ENCODE results near the gene MCF2L2.

Gene MCF2L2

DNA sequence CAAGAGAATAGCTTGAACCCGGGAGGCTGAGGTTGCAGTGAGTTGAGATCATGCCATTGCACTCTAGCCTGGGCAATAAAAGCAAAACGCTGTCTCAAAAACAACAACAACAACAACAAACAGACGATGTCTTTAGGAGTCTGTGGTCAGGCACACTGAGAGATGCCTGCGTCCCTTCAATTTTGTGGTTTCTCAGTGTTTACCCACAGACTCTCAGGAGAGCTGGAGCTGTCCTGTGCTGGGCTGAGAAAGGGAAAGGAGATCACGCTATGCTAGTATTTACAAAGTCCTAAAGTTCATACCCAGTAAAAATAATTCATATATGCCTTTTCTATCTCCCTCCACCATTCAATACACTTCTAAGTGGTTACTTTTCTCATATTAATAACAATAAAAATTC is 272.2 kb downstream of the MCF2L2 start:
- DNase-seq: no peak

DNA sequence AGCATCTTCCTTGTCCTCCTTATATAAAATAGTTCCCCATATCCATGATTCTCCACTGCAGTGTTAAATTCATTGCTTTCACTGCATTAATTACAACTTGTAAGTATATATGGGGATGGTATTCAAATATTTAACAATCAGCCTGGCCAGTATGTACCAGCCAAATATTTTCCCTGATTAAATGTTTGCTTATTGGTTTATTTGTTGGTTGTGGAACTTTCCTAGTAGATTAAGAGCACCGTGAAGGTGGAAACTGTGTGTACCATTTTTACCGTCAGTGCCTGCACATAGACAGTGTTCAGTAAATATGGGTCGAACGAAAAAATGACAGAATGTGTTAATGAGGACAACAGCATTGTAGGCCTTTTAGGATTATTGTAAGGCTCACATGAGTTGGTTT is 272.9 kb downstream of the MCF2L2 start:
- no peak for DNase-seq

DNA sequence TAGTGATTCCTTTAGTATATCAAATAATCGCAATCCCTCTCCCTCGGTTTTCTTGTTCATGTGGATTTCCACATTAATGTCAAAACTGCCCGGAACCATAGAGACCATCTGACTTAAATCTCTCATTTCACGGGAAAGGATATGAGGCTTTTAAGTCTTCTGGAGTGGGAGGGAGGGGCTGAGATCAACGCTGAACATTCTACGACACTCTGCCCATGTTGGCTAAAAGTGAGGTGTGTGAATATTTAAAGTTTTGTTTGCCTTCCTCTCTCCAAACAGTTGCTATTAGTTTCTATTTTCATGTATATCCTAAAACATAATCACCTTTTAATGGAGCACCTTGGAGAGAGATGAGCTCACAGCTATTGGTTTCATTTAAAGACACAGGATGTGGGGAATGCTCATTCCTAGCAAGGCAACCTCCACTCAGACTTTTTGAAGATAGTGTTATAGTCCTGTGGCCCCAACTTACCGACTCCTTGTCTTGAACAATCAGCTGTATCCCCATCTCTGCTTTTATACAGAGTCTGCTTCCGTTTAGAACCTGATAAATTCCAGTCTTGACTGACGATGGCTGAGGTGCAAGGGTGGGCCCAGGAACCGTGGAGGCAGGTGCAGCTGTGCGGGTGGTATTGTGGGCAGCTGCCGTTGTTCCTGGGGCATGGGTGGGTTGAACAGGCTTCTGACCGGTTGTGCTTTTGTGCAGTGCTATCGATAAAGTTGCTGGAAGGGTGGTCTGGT is 275.0 kb downstream of the MCF2L2 start:
- no peak for DNase-seq

DNA sequence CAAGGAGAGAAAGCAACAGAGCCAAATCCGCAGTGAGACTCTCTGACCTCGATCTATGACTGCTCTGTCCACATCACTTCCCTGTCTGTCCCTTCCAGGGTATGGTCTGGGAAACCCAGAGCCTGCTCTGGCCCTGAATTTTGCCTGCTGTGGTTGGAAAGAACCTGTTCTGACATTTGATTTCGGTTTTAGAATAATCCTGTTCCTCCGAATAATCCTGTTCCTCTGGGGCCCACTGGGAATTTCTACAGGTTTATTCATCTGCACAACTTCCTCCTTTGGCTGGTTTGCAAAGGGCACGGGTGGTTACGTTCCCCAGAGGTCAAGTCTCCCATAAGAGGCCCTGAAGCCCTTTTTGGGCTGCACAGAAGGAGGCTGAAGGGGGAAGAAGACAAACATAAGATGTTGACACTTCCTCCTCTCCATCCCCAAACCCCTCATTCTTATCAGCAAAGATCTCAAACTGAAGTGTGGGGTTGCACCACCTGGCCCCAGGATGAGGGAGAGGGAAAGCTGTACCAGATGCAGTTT is 276.5 kb downstream of the MCF2L2 start:
- DNase-seq: no peak

DNA sequence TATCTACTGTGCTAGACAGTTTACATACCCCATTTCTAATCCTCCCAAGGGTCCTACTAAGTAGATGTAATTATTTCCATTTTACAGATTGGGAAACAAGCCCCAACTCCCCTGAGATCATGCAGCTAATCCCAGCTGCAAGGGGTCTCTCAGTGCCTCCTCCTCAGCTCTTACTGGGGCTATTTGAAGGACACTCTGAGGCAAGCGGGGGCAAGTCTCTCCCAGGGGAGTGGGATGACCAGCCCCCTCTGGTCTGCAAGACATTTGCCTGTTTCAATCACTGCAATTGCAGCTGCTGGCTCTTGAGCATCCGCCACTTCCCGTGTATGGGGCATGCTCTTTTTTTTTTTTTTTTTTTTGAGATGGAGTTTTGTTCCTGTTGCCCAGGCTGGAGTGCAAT is 277.3 kb downstream of the MCF2L2 start:
- no peak for DNase-seq

DNA sequence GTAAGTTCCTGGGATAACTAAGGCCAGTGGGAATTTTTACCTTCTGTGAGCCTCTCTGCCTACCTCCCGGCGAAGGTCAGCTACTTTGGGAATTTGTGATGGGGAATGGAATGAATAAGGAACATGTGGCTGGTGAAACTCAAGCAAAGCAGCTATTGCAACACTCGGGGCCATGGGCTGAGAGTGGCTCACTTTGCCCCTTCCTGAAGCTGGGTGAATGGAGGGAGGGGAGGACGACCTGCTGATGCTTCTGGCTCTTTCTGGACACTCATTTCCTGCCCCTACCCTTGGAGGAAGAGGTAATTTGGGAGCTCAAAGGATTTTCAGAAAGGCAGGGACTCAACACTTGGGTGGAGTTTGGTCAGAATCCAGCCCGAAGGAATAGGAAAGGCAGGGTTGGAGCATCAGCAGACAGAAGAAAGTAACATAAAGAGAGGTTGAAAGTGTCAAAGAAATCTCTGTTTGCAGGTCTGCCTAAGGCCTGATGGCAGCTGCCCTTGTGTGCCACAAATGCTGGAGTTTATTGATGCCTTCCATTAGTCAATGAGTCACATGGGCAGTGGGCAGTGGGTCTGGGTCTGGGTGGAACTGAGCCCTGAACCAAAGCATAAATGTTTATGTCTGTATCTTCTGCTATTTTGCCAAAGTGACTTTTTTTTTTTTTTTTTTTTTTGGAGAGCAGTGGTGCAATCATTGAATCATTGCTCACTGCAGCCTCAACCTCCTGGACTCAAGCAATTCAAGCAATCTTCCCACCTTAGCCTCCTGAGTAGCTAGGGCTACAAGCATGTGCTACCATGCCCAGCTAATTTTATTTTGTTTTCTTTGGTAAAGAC is 278.3 kb downstream of the MCF2L2 start:
- DNase-seq: no peak

DNA sequence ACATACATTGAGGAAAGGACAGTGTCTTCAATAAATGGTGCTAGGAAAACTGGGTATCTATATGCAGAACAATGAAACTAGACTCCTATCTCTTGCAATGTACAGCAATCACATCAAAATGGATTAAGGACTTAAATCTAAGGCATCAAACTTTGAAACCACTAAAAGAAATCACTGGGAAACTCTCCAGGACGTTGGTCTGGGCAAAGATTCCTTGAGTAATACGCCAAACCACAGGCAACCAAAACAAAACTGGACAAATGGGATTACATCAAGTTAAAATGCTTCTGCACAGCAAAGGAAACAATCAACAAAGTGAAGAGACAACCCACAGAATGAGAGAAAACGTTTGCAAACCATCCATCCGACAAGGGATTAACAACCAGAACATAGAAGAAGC is 280.4 kb downstream of the MCF2L2 start:
- no peak for DNase-seq

DNA sequence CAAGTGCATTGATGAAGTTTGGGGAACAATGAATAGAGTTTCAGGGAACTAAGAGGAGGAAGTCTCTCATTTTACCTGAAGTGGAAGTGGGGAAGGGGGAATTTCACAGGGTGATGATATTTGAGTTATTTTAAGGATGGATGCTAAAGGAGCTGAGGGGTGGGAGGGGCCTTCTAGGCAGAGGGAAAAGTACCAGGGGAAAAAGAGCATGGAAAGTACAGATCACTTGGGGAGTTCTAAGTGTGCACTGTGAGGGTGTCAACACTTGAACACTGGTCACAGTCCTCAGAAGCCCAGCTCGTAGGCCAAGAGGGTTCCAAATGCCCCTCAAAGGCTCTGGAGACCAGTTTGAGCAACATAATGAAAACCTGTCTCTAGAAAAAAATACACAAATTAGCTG is 284.1 kb downstream of the MCF2L2 start:
- no peak for DNase-seq

DNA sequence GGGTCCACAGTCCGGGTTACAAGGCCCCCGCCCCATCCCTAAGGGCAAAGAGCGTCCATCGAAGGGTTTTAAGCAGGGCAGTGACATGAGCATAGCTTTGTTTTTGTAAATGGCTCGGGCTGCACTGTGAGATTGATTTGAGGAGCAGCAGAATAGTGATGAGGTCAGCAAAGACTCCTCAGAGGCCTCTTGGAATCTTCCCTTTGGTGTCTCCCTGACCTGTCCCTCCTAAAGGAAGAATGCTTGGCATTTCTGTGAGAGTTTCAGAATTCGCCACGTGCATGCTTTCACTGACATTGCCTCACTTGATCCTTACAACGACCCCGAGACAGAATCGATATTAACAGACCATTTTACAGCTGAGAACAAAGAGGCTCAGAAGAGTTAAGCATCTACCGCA is 286.2 kb downstream of the MCF2L2 start:
- DNase-seq: no peak

DNA sequence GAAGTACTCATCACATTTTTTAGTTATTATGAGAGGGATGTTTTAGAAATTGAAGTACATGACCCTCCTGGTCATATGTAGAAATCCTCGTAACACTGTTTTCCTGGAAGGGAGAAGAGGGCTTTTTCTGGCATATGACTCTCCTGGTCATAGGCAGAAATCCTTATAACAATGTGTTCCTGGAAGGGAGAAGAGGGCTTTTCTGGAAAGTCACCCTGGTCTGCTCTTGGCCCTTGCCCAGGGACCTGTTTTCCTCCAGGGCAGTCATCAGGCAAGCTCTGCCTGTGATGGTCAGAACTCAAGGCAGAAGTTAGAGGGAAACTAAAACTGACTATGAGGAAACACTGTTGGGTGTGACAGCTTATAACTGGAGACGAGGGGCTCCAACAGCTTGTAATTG is 293.6 kb downstream of the MCF2L2 start:
- DNase-seq: no peak

DNA sequence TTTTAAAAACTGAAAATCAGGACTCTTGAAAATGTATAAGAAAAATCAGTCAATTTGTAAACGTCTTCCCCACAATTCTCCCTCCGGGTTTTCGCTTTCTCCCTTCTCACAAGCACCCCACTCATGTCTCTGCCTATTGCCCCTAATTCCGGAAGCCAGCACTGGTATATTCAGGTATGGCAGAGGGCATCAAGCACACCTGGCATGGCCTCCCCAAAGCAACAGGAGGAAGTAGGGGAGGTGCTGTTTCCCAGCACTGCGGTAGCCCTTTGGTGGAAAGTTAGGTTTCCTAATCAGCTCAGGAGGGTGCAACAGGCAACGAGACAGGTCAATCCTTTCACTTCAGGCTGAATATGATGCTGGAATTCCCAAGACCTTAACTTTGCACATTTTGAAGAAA is 296.0 kb downstream of the MCF2L2 start:
- DNase-seq: no peak

DNA sequence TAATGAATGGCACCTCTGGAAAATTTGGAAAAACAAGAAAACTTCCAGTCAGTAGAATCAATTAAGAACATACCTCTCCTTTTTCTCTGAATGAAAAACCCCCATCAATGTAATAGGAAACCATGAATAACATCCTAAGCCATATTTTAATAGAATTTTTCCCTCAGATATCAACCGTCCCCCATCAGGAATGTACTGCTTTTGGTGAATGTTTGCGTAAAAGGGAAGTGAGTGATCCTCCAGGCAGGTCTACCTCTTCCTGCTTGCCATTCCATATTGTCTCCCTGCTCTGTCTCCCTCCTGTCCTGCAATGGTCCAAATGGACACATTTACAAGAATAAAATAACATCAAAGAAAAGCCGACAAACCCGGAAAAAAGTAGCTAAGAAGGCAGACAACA is 296.7 kb downstream of the MCF2L2 start:
- no peak for DNase-seq

DNA sequence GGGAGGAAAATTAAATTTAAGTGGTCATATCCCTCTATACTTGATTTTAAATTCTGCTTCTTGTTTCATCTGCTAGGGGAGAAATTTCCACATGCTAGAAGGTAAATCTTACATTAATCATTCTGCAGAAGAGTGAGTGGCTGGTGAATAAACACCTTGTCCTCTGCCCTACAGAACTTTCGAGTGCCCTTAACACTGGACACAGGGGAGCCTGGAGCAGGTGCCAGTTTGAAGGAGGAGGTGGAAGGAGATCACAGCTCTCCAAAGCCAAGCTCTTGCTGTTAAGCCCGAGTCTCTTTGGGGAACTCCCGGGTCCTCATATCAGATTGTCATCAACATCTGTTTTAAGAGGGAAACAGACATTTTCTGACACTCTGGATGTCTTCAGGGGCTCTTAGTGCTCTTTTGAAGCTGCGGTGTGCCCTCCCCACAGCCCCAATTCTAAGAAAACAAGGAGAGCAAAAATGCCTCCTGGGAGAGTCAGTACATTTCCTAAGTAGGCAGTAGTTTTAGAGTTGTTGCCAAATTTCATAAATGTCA is 297.2 kb downstream of the MCF2L2 start:
- DNase-seq: no peak

DNA sequence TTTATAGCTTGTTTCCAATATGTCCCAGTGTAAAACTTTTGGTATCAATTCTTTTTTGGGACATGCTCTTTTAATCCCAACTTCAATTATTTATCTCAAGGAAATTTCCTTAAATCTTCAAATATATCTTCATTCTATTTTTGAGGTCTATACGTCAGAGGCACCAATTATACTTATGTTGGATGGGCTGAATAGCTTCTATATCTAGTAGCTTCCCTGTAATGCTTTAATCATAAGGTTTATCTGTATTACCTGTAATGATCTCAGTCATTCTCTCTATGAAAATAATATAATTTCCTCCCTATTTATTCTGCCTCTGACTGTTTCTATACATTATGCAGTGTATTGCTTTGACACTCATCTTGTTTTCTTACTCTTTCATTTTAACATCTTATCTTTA is 299.2 kb downstream of the MCF2L2 start:
- DNase-seq: no peak

DNA sequence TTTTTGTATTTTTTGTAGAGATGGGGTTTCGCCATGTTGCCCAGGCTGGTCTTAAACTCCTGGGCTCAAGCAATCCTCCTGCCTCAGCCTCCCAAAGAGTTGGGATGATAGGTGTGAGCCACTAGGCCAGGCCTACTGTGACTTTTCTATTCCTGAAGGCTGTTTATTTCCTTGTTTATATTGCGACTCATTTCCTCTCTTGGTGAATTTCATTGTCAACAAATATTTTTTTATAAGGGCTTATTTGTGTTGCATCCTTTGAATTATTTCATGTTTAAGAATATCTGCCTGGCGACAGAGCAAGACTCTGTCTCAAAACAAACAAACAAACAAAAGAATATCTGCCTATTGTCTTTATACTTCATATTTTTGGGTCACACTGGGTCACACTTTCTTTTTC is 299.7 kb downstream of the MCF2L2 start:
- DNase-seq: no peak

Data from NCI-H2107 (cell line).